Endodermal cell (in vitro differentiated cells): ENCODE measurements around the gene SNAI1. TPM values are rescaled to one million over a fixed set of nuclear protein-coding genes. Genes with fewer than 3 reads are reported as not detected.

Source experiments
- DNase-seq: peaks from one replicate; pipeline ENCODE4 v3.0.0-alpha.2; 2017
- H3K27ac ChIP-seq: 2 replicates; pipeline ENCODE4 v1.5.1; 2013; ENCODE audit warnings: mild to moderate bottlenecking, low read depth, low read length, moderate library complexity
- H3K27me3 ChIP-seq: 2 replicates; pipeline ENCODE4 v1.6.1; 2013; ENCODE audit warnings: mild to moderate bottlenecking, low read length, moderate library complexity; ENCODE audit not compliant: insufficient read depth, control insufficient read depth, poor library complexity, severe bottlenecking
- H3K36me3 ChIP-seq: 2 replicates; pipeline ENCODE4 v1.7.0; 2013; ENCODE audit warnings: mild to moderate bottlenecking, low read length, moderate library complexity; ENCODE audit not compliant: control insufficient read depth, insufficient read depth
- H3K4me1 ChIP-seq: one replicate; pipeline ENCODE4 v1.7.0; 2013; ENCODE audit warnings: low read length; ENCODE audit not compliant: control insufficient read depth, insufficient read depth
- H3K4me3 ChIP-seq: 2 replicates; pipeline ENCODE4 v1.5.1; 2013; ENCODE audit warnings: mild to moderate bottlenecking, low read length, moderate library complexity
- H3K9ac ChIP-seq: 2 replicates; pipeline ENCODE4 v1.6.1; 2013; ENCODE audit warnings: mild to moderate bottlenecking, low read length, moderate library complexity; ENCODE audit not compliant: poor library complexity, severe bottlenecking; ENCODE audit errors: extremely low read depth
- H3K9me3 ChIP-seq: 2 replicates; pipeline ENCODE4 v1.6.1; 2013; ENCODE audit warnings: mild to moderate bottlenecking, low read length, moderate library complexity; ENCODE audit not compliant: control insufficient read depth
- H3K27ac Mint-ChIP-seq: 2 replicates; pipeline ENCODE4 v1.8.0; 2020; ENCODE audit warnings: mixed read lengths
- H3K27me3 Mint-ChIP-seq: 2 replicates; pipeline ENCODE4 v1.8.0; 2021; ENCODE audit warnings: mild to moderate bottlenecking, mixed read lengths; ENCODE audit not compliant: insufficient read depth
- H3K36me3 Mint-ChIP-seq: 2 replicates; pipeline ENCODE4 v1.8.0; 2020; ENCODE audit warnings: low read depth, mixed read lengths
- H3K4me1 Mint-ChIP-seq: 2 replicates; pipeline ENCODE4 v1.8.0; 2020; ENCODE audit warnings: mixed read lengths
- H3K4me3 Mint-ChIP-seq: 2 replicates; pipeline ENCODE4 v1.8.0; 2020; ENCODE audit warnings: mild to moderate bottlenecking, moderate library complexity, mixed read lengths
- H3K9me3 Mint-ChIP-seq: 2 replicates; pipeline ENCODE4 v1.8.0; 2020; ENCODE audit warnings: mild to moderate bottlenecking, mixed read lengths
- WGBS, 2 experiments: methylation state at CpG; one replicate each; pipeline versions ENCODE4 v1.1.5 to v1.1.7; 2013; ENCODE audit warnings: missing lambda C conversion rate in 2 of 2, mixed read lengths in 1 of 2; ENCODE audit not compliant: insufficient coverage in 1 of 2, insufficient read length in 1 of 2; 5-methylcytosine and 5-hydroxymethylcytosine counted together
- total RNA-seq, 2 donors: library from RNA; stranded (reverse); fragmentation: NEBNext Ultra II Directional in 1 of 2; extraction: Animal tissue kit (Norgen Biotek cat#: 25700) in 1 of 2; gene quantifications; 2 replicates in 1 of 2; 3 replicates in 1 of 2; pipeline ENCODE4 v1.2.1, GENCODE V29; 2021
- TF ChIP-seq, protein P1 (sequence below): fragments of 200-600 bp; sonication (generic); conservative IDR thresholded peaks from 2 replicates; pipeline ENCODE4 v1.5.0; 2021; ENCODE audit warnings: antibody characterized with exemption, mild to moderate bottlenecking

The SNAI1 gene
- total RNA-seq, 2 donors from 2014 or later, result 10.6 to 13.1 TPM

DNA sequence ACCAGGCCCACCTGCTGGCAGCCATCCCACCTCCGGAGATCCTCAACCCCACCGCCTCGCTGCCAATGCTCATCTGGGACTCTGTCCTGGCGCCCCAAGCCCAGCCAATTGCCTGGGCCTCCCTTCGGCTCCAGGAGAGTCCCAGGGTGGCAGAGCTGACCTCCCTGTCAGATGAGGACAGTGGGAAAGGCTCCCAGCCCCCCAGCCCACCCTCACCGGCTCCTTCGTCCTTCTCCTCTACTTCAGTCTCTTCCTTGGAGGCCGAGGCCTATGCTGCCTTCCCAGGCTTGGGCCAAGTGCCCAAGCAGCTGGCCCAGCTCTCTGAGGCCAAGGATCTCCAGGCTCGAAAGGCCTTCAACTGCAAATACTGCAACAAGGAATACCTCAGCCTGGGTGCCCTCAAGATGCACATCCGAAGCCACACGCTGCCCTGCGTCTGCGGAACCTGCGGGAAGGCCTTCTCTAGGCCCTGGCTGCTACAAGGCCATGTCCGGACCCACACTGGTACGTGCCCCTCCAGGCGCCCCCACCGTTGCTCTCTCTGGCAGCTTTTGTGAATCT is 1.1 kb downstream of the SNAI1 start:
- no peak overlapping the region for H3K27ac ChIP-seq
- H3K36me3 ChIP-seq, result peaks cover 45% of the 10 kb centered on the region
- TF ChIP-seq, protein P1, sequence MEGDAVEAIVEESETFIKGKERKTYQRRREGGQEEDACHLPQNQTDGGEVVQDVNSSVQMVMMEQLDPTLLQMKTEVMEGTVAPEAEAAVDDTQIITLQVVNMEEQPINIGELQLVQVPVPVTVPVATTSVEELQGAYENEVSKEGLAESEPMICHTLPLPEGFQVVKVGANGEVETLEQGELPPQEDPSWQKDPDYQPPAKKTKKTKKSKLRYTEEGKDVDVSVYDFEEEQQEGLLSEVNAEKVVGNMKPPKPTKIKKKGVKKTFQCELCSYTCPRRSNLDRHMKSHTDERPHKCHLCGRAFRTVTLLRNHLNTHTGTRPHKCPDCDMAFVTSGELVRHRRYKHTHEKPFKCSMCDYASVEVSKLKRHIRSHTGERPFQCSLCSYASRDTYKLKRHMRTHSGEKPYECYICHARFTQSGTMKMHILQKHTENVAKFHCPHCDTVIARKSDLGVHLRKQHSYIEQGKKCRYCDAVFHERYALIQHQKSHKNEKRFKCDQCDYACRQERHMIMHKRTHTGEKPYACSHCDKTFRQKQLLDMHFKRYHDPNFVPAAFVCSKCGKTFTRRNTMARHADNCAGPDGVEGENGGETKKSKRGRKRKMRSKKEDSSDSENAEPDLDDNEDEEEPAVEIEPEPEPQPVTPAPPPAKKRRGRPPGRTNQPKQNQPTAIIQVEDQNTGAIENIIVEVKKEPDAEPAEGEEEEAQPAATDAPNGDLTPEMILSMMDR, result no peak
- peak overlapping the region; percentile 93 for H3K4me3 Mint-ChIP-seq
- peaks cover 33% of the 10 kb centered on the region for H3K4me1 ChIP-seq
- H3K36me3 Mint-ChIP-seq, result peaks cover 29% of the 10 kb centered on the region
- peaks cover 14% of the 10 kb centered on the region for H3K27me3 ChIP-seq
- WGBS, 2 experiments, result 81 to 90% methylated on average over 13 to 18 of the region's 18 CpGs
- peak overlapping the region; percentile 90 for H3K4me3 ChIP-seq
- peaks cover 57% of the 10 kb centered on the region for H3K4me1 Mint-ChIP-seq
- H3K27me3 Mint-ChIP-seq, result peaks cover 29% of the 10 kb centered on the region
- peak overlapping the region; percentile 96 for H3K27ac Mint-ChIP-seq
- peak overlapping the region; percentile 81 for H3K9ac ChIP-seq
- H3K9me3 Mint-ChIP-seq, result no peaks in the 10 kb centered on the region
- DNase-seq, result no peak
- no peaks in the 10 kb centered on the region for H3K9me3 ChIP-seq

- TF ChIP-seq, protein P1, result no peak
- H3K9ac ChIP-seq, result peak overlapping the region; percentile 3
- H3K9me3 ChIP-seq, result no peaks in the 10 kb centered on the region
- H3K36me3 Mint-ChIP-seq, result peaks cover 31% of the 10 kb centered on the region
- peak overlapping the region; percentile 90 for H3K4me3 ChIP-seq
- H3K27me3 ChIP-seq, result peaks cover 14% of the 10 kb centered on the region
- 76 to 88% methylated on average over 6 to 13 of the region's 13 CpGs for WGBS, 2 experiments
- H3K27ac Mint-ChIP-seq, result peak overlapping the region; percentile 96
- H3K4me3 Mint-ChIP-seq, result peak overlapping the region; percentile 93
- H3K4me1 ChIP-seq, result peaks cover 33% of the 10 kb centered on the region
- H3K9me3 Mint-ChIP-seq, result no peaks in the 10 kb centered on the region
- H3K36me3 ChIP-seq, result peaks cover 48% of the 10 kb centered on the region
- DNase-seq, result no peak
- H3K27ac ChIP-seq, result no peak overlapping the region
- H3K27me3 Mint-ChIP-seq, result peaks cover 26% of the 10 kb centered on the region
- H3K4me1 Mint-ChIP-seq, result peaks cover 63% of the 10 kb centered on the region
Observed at GRCh38 chr20:49984426-49985153, 1.8 kb downstream of the SNAI1 start.

GRCh38 chr20:49985157-49985556 is 2.4 kb downstream of the SNAI1 start:
- H3K4me1 ChIP-seq, result peaks cover 33% of the 10 kb centered on the region
- H3K9me3 ChIP-seq, result no peaks in the 10 kb centered on the region
- no peaks in the 10 kb centered on the region for H3K9me3 Mint-ChIP-seq
- no peak overlapping the region for H3K27ac ChIP-seq
- peaks cover 14% of the 10 kb centered on the region for H3K27me3 ChIP-seq
- H3K36me3 ChIP-seq, result peaks cover 48% of the 10 kb centered on the region
- H3K27ac Mint-ChIP-seq, result peak overlapping the region; percentile 66
- WGBS, 2 experiments, result 84 to 90% methylated on average over 6 of the region's 6 CpGs
- H3K36me3 Mint-ChIP-seq, result peaks cover 31% of the 10 kb centered on the region
- peak overlapping the region; percentile 90 for H3K4me3 ChIP-seq
- peak overlapping the region; percentile 3 for H3K9ac ChIP-seq
- peak overlapping the region; percentile 93 for H3K4me3 Mint-ChIP-seq
- H3K27me3 Mint-ChIP-seq, result peaks cover 21% of the 10 kb centered on the region
- TF ChIP-seq, protein P1, result no peak
- peaks cover 69% of the 10 kb centered on the region for H3K4me1 Mint-ChIP-seq
- no peak for DNase-seq
